HG03108 (cell line): ENCODE results near the gene MFSD2B.
"Not testable (repeated sequence)": the region's sequence is repeated elsewhere in the genome, so short reads cannot be mapped to it uniquely, and the experiment has no call there.

ENCODE experiments used
- ATAC-seq: cut with Tn5 transposase; IDR thresholded peaks from one replicate; pipeline ENCODE4 v1.9.1; 2021; ENCODE audit warnings: moderate library complexity; ENCODE audit not compliant: unreplicated experiment

MFSD2B gene

GRCh38 chr2:24009680-24010476, at the start of gene MFSD2B:
MFSD2B (plus strand) TSS chr2:24010085; CDS start chr2:24010097, 12 bp downstream.
- no peak for ATAC-seq

GRCh38 chr2:23967846-23968245, 42.0 kb upstream of the MFSD2B start:
- no peak for ATAC-seq

GRCh38 chr2:23976883-23977282, 33.0 kb upstream of the MFSD2B start:
- ATAC-seq: no peak

- no peak for ATAC-seq
Observed at GRCh38 chr2:23988371-23988770, 21.5 kb upstream of the MFSD2B start.

GRCh38 chr2:23992931-23993330, 17.0 kb upstream of the MFSD2B start:
- no peak for ATAC-seq

GRCh38 chr2:23993736-23994269, 16.1 kb upstream of the MFSD2B start:
- ATAC-seq: no peak

- ATAC-seq: no peak
Observed at GRCh38 chr2:23994567-23994966, 15.3 kb upstream of the MFSD2B start.

- no peak for ATAC-seq
Observed at GRCh38 chr2:24007693-24008092, 2.2 kb upstream of the MFSD2B start.

GRCh38 chr2:24008672-24009366, 1.1 kb upstream of the MFSD2B start:
- ATAC-seq: no peak

GRCh38 chr2:24009367-24009679, 562 bp upstream of the MFSD2B start:
- ATAC-seq: no peak

GRCh38 chr2:24010477-24011249, 778 bp downstream of the MFSD2B start:
- ATAC-seq: no peak

GRCh38 chr2:24011250-24012104, 1.6 kb downstream of the MFSD2B start:
- ATAC-seq: no peak

- no peak for ATAC-seq
Observed at GRCh38 chr2:24012521-24013188, 2.8 kb downstream of the MFSD2B start.

GRCh38 chr2:24014902-24015301, 5.0 kb downstream of the MFSD2B start:
- ATAC-seq: not testable (repeated sequence)

- ATAC-seq: no peak
Observed at GRCh38 chr2:24015562-24016375, 5.9 kb downstream of the MFSD2B start.

GRCh38 chr2:24016376-24016761, 6.5 kb downstream of the MFSD2B start:
- no peak for ATAC-seq

GRCh38 chr2:24016853-24017703, 7.2 kb downstream of the MFSD2B start:
- no peak for ATAC-seq

- no peak for ATAC-seq
Observed at GRCh38 chr2:24017711-24018110, 7.8 kb downstream of the MFSD2B start.
